ENCODE data around the gene ABCC4.

- TF ChIP-seq CTCF (conservative IDR thresholded peaks at IDR 0.05; ENCODE audit: low read depth, low read length), result no peak
- TF ChIP-seq EZH2 (IDR thresholded peaks at IDR 0.05; ENCODE audit: borderline replicate concordance, low read depth, low read length, poor library complexity, severe bottlenecking), result no peak
Observed at GRCh38 chr13:95153647-95154412, 147.4 kb downstream of the ABCC4 start.

Measured in A673 (cell line).